Esophagus muscularis mucosa (tissue), 4 donors: ENCODE measurements around the gene GLB1L.

Experiments
- CTCF ChIP-seq, 3 experiments: fragments of 200-600 bp in 2 of 3; fragments of 450-650 bp in 1 of 3; sonication (generic) in 2 of 3; IDR thresholded peaks; one replicate each; pipeline ENCODE4 v1.5.1; 2017 to 2019; ENCODE audit warnings: antibody characterized with exemption in 3 of 3, mild to moderate bottlenecking in 2 of 3, moderate library complexity in 1 of 3
- EP300 ChIP-seq: sonication (generic); formaldehyde crosslinking; IDR thresholded peaks from one replicate; pipeline ENCODE4 v1.6.1; 2017; ENCODE audit warnings: antibody characterized with exemption
- POLR2A ChIP-seq: fragments of 450-650 bp; IDR thresholded peaks from one replicate; pipeline ENCODE4 v1.6.1; 2017; ENCODE audit warnings: antibody characterized with exemption, moderate library complexity, mild to moderate bottlenecking, low read depth
- POLR2AphosphoS5 ChIP-seq, 2 donors: sonication (generic); formaldehyde crosslinking; IDR thresholded peaks; one replicate each; pipeline ENCODE4 v1.6.1; 2017; ENCODE audit warnings: antibody characterized with exemption in 2 of 2

DNA sequence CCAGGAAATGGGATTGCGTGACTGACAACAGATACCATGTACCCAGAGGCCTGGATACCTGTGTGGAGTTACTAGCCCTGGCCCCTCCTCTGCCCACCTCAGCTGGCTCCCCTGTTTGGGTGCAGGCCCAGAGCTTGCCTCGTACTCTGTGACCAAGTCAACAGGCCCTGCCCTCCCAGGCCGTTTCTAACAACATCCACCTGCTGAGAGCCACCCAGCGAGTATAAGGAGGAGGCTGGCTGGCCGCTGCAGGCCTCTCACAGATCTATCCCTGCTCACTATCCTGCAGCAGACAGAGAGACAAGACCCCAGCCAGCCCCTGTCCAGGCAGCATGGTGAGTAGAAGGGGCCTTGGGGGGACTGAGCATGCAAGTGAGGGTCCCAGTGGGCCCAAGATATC lies 21.0 kb upstream of the GLB1L start:
- no peak for TF ChIP-seq POLR2A
- TF ChIP-seq CTCF (IDR thresholded peaks at IDR 0.05) = no peak
- no peak for TF ChIP-seq POLR2AphosphoS5 (IDR thresholded peaks at IDR 0.05)
- TF ChIP-seq EP300 = no peak
